ENCODE data around the gene RELA.

GRCh38 chr11:65609229-65609628 is 53.5 kb downstream of the RELA start:
- TF ChIP-seq CTCF (IDR thresholded peaks at IDR 0.05) (no peak), POLR2A (IDR thresholded peaks at IDR 0.05) (no peak)

Data from lower leg skin (tissue), 3 donors.